AG04449 (cell line): ENCODE data around the gene CAPZA1.

ENCODE experiments used
- CTCF ChIA-PET: fragments of 350-600 bp; formaldehyde crosslinking; extraction: SDS; loops from one replicate; lab custom pipeline; 2021; ENCODE audit warnings: antibody characterized with exemption; lab: Yijun Ruan, JAX
- POLR2A ChIA-PET: fragments of 400-600, 350-600 bp; formaldehyde crosslinking; extraction: SDS; loops from one replicate; lab custom pipeline; 2020; ENCODE audit warnings: antibody characterized with exemption, inconsistent platforms; lab: Yijun Ruan, JAX
- DNase-seq: peaks from one replicate; pipeline ENCODE4 v3.0.0-alpha.2; 2010; ENCODE audit warnings: low read depth, low spot score
- H3K4me3 ChIP-seq: 2 replicates; pipeline ENCODE4 v1.5.1; 2011; ENCODE audit warnings: low read depth, mild to moderate bottlenecking, control low read depth, low read length
- TF ChIP-seq, protein P1 (sequence below): IDR thresholded peaks from one replicate; pipeline ENCODE4 v1.5.1; 2011; ENCODE audit warnings: mild to moderate bottlenecking, moderate library complexity, low read length, control low read depth, inconsistent platforms; ENCODE audit not compliant: insufficient read depth; ENCODE audit errors: missing control alignments

CAPZA1 gene

DNA sequence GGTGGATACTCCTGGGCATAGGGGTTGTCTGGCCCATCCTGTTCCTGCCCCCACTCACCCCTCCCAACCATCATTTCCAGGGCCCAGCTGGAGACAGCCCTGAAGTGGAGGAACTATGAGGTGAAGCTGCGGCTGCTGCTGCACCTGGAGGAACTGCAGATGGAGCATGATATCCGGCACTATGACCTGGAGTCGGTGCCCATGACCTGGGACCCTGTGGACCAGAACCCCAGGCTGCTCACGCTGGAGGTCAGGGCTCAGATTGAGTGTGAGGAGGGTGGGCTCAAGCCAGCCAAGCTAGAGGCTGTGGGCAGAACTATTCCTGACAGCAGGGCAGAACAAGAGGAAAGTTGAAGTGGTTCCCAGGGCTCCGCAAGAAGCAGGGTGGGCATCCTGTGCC, 73.0 kb downstream of the CAPZA1 start:
- TF ChIP-seq, protein P1, sequence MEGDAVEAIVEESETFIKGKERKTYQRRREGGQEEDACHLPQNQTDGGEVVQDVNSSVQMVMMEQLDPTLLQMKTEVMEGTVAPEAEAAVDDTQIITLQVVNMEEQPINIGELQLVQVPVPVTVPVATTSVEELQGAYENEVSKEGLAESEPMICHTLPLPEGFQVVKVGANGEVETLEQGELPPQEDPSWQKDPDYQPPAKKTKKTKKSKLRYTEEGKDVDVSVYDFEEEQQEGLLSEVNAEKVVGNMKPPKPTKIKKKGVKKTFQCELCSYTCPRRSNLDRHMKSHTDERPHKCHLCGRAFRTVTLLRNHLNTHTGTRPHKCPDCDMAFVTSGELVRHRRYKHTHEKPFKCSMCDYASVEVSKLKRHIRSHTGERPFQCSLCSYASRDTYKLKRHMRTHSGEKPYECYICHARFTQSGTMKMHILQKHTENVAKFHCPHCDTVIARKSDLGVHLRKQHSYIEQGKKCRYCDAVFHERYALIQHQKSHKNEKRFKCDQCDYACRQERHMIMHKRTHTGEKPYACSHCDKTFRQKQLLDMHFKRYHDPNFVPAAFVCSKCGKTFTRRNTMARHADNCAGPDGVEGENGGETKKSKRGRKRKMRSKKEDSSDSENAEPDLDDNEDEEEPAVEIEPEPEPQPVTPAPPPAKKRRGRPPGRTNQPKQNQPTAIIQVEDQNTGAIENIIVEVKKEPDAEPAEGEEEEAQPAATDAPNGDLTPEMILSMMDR = no peak
- CTCF ChIA-PET = no interaction called here
- no peak for DNase-seq
- no peak overlapping the region for H3K4me3 ChIP-seq
- POLR2A ChIA-PET = interaction anchor here (1.0 kb wide), 1 partner anchor 12 kb away, joined by 4 read pairs; no protein-coding TSS in a partner anchor

DNA sequence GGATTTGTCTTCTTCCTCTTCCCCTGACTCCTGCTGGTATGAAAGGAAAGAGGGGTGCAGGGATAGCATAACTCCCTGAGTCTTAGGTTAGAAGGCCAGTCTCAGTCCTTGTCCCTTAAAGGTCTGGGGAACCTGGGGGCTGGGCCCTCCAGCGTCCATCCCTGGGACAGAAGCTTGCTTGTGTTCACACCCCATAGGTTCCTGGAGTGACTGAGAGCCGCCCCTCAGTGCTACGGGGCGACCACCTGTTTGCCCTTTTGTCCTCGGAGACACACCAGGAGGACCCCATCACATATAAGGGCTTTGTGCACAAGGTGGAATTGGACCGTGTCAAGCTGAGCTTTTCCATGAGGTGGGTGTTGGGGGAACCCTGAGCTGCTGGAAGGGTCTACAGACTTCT, 74.2 kb downstream of the CAPZA1 start:
- ChIA-PET POLR2A (interaction anchor here (1.1 kb wide), 1 partner anchor 11 kb away, joined by 4 read pairs; no protein-coding TSS in a partner anchor), CTCF (interaction anchor here (0.8 to 1.3 kb wide), 2 partner anchors 22 to 23 kb away, joined by 3 read pairs; no protein-coding TSS in a partner anchor)
- H3K4me3 ChIP-seq = no peak overlapping the region
- TF ChIP-seq, protein P1 = no peak
- DNase-seq = no peak

DNA sequence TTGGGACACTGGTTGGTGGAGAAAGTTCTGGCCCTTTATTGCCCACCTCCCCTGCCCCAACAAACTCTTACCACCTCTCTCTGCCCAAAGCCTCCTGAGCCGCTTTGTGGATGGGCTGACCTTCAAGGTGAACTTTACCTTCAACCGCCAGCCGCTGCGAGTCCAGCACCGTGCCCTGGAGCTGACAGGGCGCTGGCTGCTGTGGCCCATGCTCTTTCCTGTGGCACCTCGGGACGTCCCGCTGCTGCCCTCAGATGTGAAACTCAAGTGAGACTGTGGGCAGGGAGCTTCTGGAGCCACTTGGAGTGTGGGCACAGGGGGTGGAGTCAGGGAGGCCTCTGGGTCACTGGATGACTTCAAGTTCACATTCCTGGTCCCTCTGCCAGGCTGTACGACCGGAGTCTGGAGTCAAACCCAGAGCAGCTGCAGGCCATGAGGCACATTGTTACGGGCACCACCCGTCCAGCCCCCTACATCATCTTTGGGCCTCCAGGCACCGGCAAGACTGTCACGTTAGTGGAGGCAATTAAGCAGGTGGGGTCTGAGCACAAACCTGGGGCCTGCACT, 74.8 kb downstream of the CAPZA1 start:
- H3K4me3 ChIP-seq = no peak overlapping the region
- ChIA-PET CTCF (interaction anchor here (0.8 kb wide), 1 partner anchor 22 kb away, joined by 3 read pairs; no protein-coding TSS in a partner anchor), POLR2A (interaction anchor here (1.1 kb wide), 1 partner anchor 10 kb away, joined by 4 read pairs; no protein-coding TSS in a partner anchor)
- TF ChIP-seq, protein P1 = no peak
- no peak for DNase-seq

DNA sequence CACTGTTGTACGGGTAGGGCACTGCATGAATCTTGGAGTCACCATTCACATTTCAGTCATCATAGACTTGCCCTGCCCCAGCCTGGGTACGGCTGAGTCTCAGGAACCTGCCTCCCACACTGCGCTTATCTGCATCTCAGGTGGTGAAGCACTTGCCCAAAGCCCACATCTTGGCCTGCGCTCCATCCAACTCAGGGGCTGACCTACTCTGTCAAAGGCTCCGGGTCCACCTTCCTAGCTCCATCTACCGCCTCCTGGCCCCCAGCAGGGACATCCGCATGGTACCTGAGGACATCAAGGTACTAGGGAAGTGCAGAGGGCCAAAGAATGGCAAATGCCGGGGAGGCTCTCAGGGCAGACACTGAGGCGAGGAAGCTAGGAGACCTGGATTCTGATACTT, 75.6 kb downstream of the CAPZA1 start:
- ChIA-PET POLR2A (interaction anchor here (1.0 kb wide), 1 partner anchor 10 kb away, joined by 3 read pairs; no protein-coding TSS in a partner anchor), CTCF (no interaction called here)

DNA sequence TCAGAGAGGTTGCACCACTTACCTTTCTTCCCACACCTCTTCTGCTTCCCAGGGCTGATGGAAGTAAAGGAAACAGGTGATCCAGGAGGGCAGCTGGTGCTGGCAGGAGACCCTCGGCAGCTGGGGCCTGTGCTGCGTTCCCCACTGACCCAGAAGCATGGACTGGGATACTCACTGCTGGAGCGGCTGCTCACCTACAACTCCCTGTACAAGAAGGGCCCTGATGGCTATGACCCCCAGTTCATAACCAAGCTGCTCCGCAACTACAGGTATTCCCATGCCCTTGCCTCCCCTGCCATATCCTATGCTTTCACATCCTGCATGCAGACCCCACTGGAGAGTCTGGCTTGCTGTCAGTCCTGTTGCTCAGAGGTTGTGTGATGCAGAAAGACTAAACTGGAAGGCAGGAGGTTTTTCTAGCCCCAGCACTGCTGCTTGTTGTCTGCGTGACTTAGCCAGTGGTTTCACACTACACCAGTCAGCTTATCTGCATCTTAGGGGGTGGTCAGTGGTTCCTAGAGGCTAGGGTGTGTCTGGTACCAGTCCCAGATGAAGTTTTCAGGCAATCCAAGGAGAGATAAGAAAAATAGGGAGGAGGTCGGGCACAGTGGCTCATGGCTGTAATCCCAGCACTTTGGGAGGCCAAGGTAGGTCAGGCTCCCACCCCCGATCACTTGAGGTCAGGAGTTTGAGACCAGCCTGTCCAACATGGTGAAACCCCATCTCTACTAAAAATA, 77.1 kb downstream of the CAPZA1 start:
- TF ChIP-seq, protein P1 = no peak
- ChIA-PET POLR2A (interaction anchor here (0.7 kb wide), 1 partner anchor 10 kb away, joined by 4 read pairs; the partner anchor contains the start of gene RHOC), CTCF (interaction anchor here (1.3 to 1.5 kb wide), 2 partner anchors 11 to 195 kb away, joined by 3 read pairs; no protein-coding TSS in a partner anchor)
- DNase-seq = no peak
- no peak overlapping the region for H3K4me3 ChIP-seq

More for the DNA sequence above, 75.6 kb downstream of the CAPZA1 start:
- TF ChIP-seq, protein P1 = no peak
- H3K4me3 ChIP-seq = no peak overlapping the region
- DNase-seq = no peak

DNA sequence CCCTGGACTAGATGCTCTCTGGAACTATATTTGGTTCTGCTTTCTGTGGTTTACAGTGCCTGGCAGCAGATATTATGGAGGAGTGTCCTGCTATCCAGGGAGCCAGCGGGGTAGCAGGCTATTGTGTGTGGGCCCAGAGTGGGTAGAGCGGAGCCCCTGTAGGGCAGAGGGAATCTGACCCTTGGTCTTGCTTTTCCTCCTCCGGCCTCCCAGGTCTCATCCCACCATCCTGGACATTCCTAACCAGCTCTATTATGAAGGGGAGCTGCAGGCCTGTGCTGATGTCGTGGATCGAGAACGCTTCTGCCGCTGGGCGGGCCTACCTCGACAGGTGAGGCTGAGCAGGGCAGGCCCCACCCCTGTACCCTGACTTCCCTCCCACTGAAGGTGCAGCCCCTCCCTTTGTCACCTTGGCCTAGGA, 78.2 kb downstream of the CAPZA1 start:
- TF ChIP-seq, protein P1 = no peak
- DNase-seq = no peak
- no peak overlapping the region for H3K4me3 ChIP-seq
- ChIA-PET POLR2A (no interaction called here), CTCF (interaction anchor here (0.8 to 1.5 kb wide), 3 partner anchors 10 to 339 kb away, joined by 3 read pairs; no protein-coding TSS in a partner anchor)
